ENCODE results near the gene CFAP52.
"Not testable (repeated sequence)": the region's sequence is repeated elsewhere in the genome, so short reads cannot be mapped to it uniquely, and the experiment has no call there.

CFAP52 gene

GRCh38 chr17:9571201-9571600 lies 5.2 kb upstream of the CFAP52 start:
- FAIRE-seq, result no peak

GRCh38 chr17:9575381-9576101 lies 901 bp upstream of the CFAP52 start, which contains the start of gene STX8:
STX8 (minus strand) TSS chr17:9575820; CDS start chr17:9575808, 12 bp downstream.
- no peak for FAIRE-seq

- FAIRE-seq, result no peak
These were observed 899 bp downstream of the CFAP52 start for GRCh38 chr17:9577373-9577709.

GRCh38 chr17:9587969-9588656 lies 11.7 kb downstream of the CFAP52 start:
- FAIRE-seq, result no peak

- FAIRE-seq, result no peak
These were observed 17.6 kb downstream of the CFAP52 start for GRCh38 chr17:9594065-9594464.

- not testable (repeated sequence) for FAIRE-seq
These were observed 21.2 kb downstream of the CFAP52 start for GRCh38 chr17:9597638-9598037.

- no peak for FAIRE-seq
These were observed 22.2 kb downstream of the CFAP52 start for GRCh38 chr17:9598661-9599060.

GRCh38 chr17:9604583-9604982 lies 28.1 kb downstream of the CFAP52 start:
- FAIRE-seq, result not testable (repeated sequence)

GRCh38 chr17:9606453-9606852 lies 30.0 kb downstream of the CFAP52 start:
- no peak for FAIRE-seq

GRCh38 chr17:9607058-9607457 lies 30.6 kb downstream of the CFAP52 start:
- FAIRE-seq, result not testable (repeated sequence)

- no peak for FAIRE-seq
These were observed 35.1 kb downstream of the CFAP52 start for GRCh38 chr17:9611557-9611956.

- no peak for FAIRE-seq
These were observed 35.6 kb downstream of the CFAP52 start for GRCh38 chr17:9612006-9612405.

- FAIRE-seq, result no peak
These were observed 39.0 kb downstream of the CFAP52 start for GRCh38 chr17:9615486-9615885.

- FAIRE-seq, result no peak
These were observed 46.5 kb downstream of the CFAP52 start for GRCh38 chr17:9622961-9623360.

GRCh38 chr17:9628509-9628908 lies 52.1 kb downstream of the CFAP52 start:
- no peak for FAIRE-seq

- FAIRE-seq, result no peak
These were observed 56.3 kb downstream of the CFAP52 start for GRCh38 chr17:9632741-9633140.

- no peak for FAIRE-seq
These were observed 58.9 kb downstream of the CFAP52 start for GRCh38 chr17:9635340-9635739.

- no peak for FAIRE-seq
These were observed 60.1 kb downstream of the CFAP52 start for GRCh38 chr17:9636501-9636900.

GRCh38 chr17:9640388-9640787 lies 63.9 kb downstream of the CFAP52 start:
- not testable (repeated sequence) for FAIRE-seq

GRCh38 chr17:9643611-9644010 lies 67.2 kb downstream of the CFAP52 start:
- FAIRE-seq, result no peak

GRCh38 chr17:9644910-9645751 lies 68.7 kb downstream of the CFAP52 start, which contains the start of gene USP43:
USP43 (plus strand) TSS chr17:9645517; CDS start chr17:9645633, 116 bp downstream.
- FAIRE-seq, result no peak

GRCh38 chr17:9645851-9646545 lies 69.6 kb downstream of the CFAP52 start:
- FAIRE-seq, result no peak

GRCh38 chr17:9646546-9646885 lies 70.1 kb downstream of the CFAP52 start:
- no peak for FAIRE-seq

Measured in A204.1 (cell line).